ENCODE measurements around the gene CXCR3.

DNA sequence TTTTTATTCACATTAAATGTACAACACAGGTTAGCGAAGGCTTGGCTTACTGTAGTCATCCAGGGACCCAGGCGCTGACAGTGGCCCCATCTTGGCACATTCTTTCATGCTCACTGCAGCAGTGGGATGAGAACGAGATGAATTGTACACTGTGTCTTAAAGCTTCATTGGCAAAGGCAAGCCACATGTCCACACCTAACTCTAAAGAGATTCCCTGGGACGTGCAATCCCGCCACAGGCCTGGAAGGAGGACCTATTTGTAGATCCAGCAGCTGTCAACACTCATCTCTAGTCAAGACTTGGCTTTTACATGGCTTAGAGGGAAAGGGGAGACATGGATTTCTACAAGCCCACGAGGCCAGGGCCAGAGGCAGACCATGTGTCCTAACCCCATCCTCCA, 16.1 kb upstream of the CXCR3 start:
- TF ChIP-seq, protein P1, sequence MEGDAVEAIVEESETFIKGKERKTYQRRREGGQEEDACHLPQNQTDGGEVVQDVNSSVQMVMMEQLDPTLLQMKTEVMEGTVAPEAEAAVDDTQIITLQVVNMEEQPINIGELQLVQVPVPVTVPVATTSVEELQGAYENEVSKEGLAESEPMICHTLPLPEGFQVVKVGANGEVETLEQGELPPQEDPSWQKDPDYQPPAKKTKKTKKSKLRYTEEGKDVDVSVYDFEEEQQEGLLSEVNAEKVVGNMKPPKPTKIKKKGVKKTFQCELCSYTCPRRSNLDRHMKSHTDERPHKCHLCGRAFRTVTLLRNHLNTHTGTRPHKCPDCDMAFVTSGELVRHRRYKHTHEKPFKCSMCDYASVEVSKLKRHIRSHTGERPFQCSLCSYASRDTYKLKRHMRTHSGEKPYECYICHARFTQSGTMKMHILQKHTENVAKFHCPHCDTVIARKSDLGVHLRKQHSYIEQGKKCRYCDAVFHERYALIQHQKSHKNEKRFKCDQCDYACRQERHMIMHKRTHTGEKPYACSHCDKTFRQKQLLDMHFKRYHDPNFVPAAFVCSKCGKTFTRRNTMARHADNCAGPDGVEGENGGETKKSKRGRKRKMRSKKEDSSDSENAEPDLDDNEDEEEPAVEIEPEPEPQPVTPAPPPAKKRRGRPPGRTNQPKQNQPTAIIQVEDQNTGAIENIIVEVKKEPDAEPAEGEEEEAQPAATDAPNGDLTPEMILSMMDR (IDR thresholded peaks at IDR 0.05; ENCODE audit: low read depth, low read length) = no peak
- no peak for TF ChIP-seq EZH2phosphoT487 (IDR thresholded peaks at IDR 0.05; ENCODE audit: low read depth)

Data from OCI-LY3 (cell line).